ENCODE data around the gene PRUNE2.

DNA sequence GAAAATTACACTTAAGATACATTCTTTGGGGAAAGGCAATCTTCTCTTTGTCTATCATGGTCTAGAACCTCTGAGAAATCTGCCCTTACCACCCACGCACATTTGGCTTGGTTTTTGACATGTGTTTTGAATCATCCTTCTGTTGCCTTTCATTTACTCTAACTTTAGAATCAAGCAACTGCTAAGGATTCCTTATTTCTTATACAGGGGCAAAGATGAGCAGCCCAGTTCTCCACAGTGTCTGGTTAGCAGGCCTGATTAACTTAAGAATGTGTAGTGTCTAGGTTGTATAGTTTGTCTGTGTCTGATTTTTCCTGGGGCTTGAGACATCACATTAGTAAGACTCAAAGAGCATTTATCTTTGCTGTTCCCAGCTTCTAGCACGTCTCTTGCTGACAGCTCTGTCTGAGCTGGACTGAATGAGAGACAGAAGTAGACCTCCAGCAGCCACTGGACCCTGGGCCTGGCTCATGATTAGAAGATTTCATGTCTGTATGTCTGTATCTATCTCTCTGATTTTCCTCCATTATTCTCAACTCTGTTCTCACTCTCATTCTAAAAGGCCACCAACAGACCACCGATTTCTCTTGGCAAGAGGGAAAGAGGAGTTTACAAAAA is 173.5 kb downstream of the PRUNE2 start:
- TF ChIP-seq, protein P1, sequence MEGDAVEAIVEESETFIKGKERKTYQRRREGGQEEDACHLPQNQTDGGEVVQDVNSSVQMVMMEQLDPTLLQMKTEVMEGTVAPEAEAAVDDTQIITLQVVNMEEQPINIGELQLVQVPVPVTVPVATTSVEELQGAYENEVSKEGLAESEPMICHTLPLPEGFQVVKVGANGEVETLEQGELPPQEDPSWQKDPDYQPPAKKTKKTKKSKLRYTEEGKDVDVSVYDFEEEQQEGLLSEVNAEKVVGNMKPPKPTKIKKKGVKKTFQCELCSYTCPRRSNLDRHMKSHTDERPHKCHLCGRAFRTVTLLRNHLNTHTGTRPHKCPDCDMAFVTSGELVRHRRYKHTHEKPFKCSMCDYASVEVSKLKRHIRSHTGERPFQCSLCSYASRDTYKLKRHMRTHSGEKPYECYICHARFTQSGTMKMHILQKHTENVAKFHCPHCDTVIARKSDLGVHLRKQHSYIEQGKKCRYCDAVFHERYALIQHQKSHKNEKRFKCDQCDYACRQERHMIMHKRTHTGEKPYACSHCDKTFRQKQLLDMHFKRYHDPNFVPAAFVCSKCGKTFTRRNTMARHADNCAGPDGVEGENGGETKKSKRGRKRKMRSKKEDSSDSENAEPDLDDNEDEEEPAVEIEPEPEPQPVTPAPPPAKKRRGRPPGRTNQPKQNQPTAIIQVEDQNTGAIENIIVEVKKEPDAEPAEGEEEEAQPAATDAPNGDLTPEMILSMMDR (IDR thresholded peaks at IDR 0.05) = no peak
- TF ChIP-seq POLR2A (IDR thresholded peaks at IDR 0.05) = no peak

Measured in adrenal gland (tissue), 5 donors.